Neural cell (in vitro differentiated cells): ENCODE results near the gene ALKBH3. TPM values are rescaled to one million over a fixed set of nuclear protein-coding genes. Genes with fewer than 3 reads are reported as not detected.

Experiments used
- H2AFZ ChIP-seq: fragments of 200-600, 300-800 bp; sonication (generic), shearing (Covaris generic); 2 replicates; pipeline ENCODE4 v1.6.0; 2014; ENCODE audit warnings: low read depth, mild to moderate bottlenecking, antibody characterized with exemption, low read length, moderate library complexity
- H3F3A ChIP-seq: fragments of 200-600 bp; shearing (Covaris generic); 2 replicates; pipeline ENCODE4 v1.6.1; 2016; ENCODE audit warnings: mild to moderate bottlenecking, moderate library complexity, mixed read lengths, antibody characterized with exemption, low read length; ENCODE audit not compliant: insufficient read depth, poor library complexity, severe bottlenecking
- H3K27ac ChIP-seq: fragments of 200-600, 300-800 bp; sonication (generic), shearing (Covaris generic); 2 replicates; pipeline ENCODE4 v1.5.1; 2014; ENCODE audit warnings: mild to moderate bottlenecking, low read length, moderate library complexity
- H3K27me3 ChIP-seq: fragments of 300-800, 200-600 bp; sonication (generic), shearing (Covaris generic); 2 replicates; pipeline ENCODE4 v1.6.0; 2014; ENCODE audit warnings: mild to moderate bottlenecking, low read depth, low read length, moderate library complexity; ENCODE audit not compliant: insufficient read depth
- H3K36me3 ChIP-seq: fragments of 300-800, 200-600 bp; sonication (generic), shearing (Covaris generic); 2 replicates; pipeline ENCODE4 v1.5.1; 2014; ENCODE audit warnings: mild to moderate bottlenecking, antibody characterized with exemption, low read length, moderate library complexity; ENCODE audit not compliant: insufficient read depth
- H3K4me2 ChIP-seq: fragments of 300-800, 200-600 bp; sonication (generic), shearing (Covaris generic); 2 replicates; pipeline ENCODE4 v1.6.0; 2014; ENCODE audit warnings: mild to moderate bottlenecking, low read length
- H3K4me3 ChIP-seq: fragments of 300-800, 200-600 bp; sonication (generic), shearing (Covaris generic); 2 replicates; pipeline ENCODE4 v1.5.1; 2014; ENCODE audit warnings: mild to moderate bottlenecking, low read length, moderate library complexity
- H3K79me2 ChIP-seq: fragments of 200-600 bp; shearing (Covaris generic); replicated peaks from 2 replicates; pipeline ENCODE4 v1.6.0; 2014; ENCODE audit warnings: mild to moderate bottlenecking, low read length, moderate library complexity; ENCODE audit not compliant: insufficient read depth
- H3K9ac ChIP-seq: fragments of 300-800, 200-600 bp; sonication (generic), shearing (Covaris generic); 2 replicates; pipeline ENCODE4 v1.6.1; 2016; ENCODE audit warnings: mild to moderate bottlenecking, low read length, mixed read lengths
- H3K9me2 ChIP-seq: fragments of 200-600 bp; shearing (Covaris generic); 2 replicates; pipeline ENCODE4 v1.6.1; 2016; ENCODE audit warnings: mild to moderate bottlenecking, low read length, mixed read lengths; ENCODE audit not compliant: insufficient read depth
- H3K9me3 ChIP-seq: fragments of 200-600, 300-800 bp; sonication (generic), shearing (Covaris generic); 2 replicates; pipeline ENCODE4 v1.6.1; 2016; ENCODE audit warnings: mild to moderate bottlenecking, mixed run types, low read length, moderate library complexity, mixed read lengths
- H4K20me1 ChIP-seq: fragments of 200-600 bp; shearing (Covaris generic); 2 replicates; pipeline ENCODE4 v1.6.1; 2016; ENCODE audit warnings: mild to moderate bottlenecking, mixed run types; ENCODE audit not compliant: insufficient read depth
- CTCF ChIP-seq: fragments of 450-650 bp; IDR thresholded peaks from 2 replicates; pipeline ENCODE4 v1.5.1; 2014; ENCODE audit warnings: antibody characterized with exemption, mild to moderate bottlenecking, moderate library complexity; ENCODE audit not compliant: poor library complexity, severe bottlenecking
- EP300 ChIP-seq: fragments of 450-650 bp; conservative IDR thresholded peaks from 2 replicates; pipeline ENCODE4 v1.6.1; 2014; ENCODE audit warnings: antibody characterized with exemption, mild to moderate bottlenecking, moderate library complexity; ENCODE audit not compliant: poor library complexity, severe bottlenecking
- EZH2 ChIP-seq: fragments of 200-600, 300-800 bp; shearing (Covaris generic), sonication (generic); IDR thresholded peaks from 2 replicates; pipeline ENCODE4 v1.6.1; 2014; ENCODE audit warnings: antibody characterized with exemption, low read length, borderline replicate concordance, mild to moderate bottlenecking; ENCODE audit not compliant: insufficient read depth, poor library complexity, severe bottlenecking
- MXI1 ChIP-seq: fragments of 450-650 bp; conservative IDR thresholded peaks from 2 replicates; pipeline ENCODE4 v1.6.1; 2014; ENCODE audit warnings: antibody characterized with exemption, mild to moderate bottlenecking; ENCODE audit not compliant: poor library complexity, severe bottlenecking
- POLR2AphosphoS5 ChIP-seq: IDR thresholded peaks from 2 replicates; pipeline ENCODE4 v1.6.1; 2012
- RAD21 ChIP-seq: fragments of 450-650 bp; conservative IDR thresholded peaks from 2 replicates; pipeline ENCODE4 v1.6.1; 2014; ENCODE audit warnings: antibody characterized with exemption, mild to moderate bottlenecking, moderate library complexity
- REST ChIP-seq: IDR thresholded peaks from 2 replicates; pipeline ENCODE4 v1.6.1; 2012; ENCODE audit warnings: borderline replicate concordance
- SMC3 ChIP-seq: fragments of 450-650 bp; conservative IDR thresholded peaks from 2 replicates; pipeline ENCODE4 v1.6.1; 2014; ENCODE audit warnings: antibody characterized with exemption, mild to moderate bottlenecking, moderate library complexity; ENCODE audit not compliant: poor library complexity
- TAF1 ChIP-seq: IDR thresholded peaks from 2 replicates; pipeline ENCODE4 v1.6.1; 2012; ENCODE audit warnings: low read depth
- polyA plus RNA-seq: library from polyadenylated mRNA; depleted of rRNA; stranded (reverse); fragments of >200 nt; gene quantifications from 2 replicates; pipeline ENCODE4 v1.2.3, GENCODE V29; 2014

ALKBH3 gene
- polyA plus RNA-seq, 1 donor from 2014 or later = 27.0 TPM

DNA sequence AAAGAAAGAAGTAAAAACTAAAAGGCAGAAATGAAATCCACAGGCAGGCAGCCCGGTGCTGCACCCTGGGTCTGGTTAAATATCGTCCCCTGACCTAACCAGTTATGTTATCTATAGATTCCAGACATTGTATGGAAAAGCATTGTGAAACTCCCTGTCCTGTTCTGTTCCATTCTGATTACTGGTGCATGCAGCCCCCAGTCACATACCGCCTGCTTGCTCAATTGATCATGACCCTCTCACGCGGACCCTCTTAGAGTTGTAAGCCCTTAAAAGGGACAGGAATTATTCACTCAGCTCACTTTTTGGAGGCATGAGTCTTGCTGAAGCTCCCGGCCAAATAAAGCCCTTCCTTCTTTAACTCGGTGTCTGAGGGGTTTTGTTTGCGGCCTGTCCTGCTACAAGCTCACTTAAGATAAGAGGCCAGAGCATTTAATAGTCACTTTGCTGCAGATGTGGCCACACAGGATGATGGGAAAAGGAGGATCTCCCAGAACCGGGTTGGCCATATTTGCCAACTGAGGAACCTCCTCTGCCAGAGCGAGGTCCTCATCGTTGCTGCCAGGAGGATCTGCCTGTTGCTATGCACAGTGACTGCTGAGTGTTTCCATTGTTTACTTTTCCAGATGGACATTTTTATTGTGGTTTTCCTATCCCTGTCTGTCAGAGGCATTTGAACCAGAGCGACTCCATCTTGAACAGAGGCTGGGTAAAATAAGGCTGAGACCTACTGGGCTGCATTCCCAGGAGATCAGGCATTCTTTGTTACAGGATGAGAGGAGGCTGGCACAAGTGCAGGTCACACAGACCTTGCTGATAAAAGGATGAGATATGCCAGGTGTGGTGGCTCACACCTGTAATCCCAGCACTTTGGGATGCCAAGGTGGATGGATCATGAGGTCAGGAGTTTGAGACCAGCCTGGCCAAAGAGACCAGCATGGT, 72.0 kb downstream of the ALKBH3 start:
- H3F3A ChIP-seq = no peaks in the 10 kb centered on the region
- H3K9ac ChIP-seq = no peak overlapping the region
- H3K4me3 ChIP-seq = no peak overlapping the region
- H3K27me3 ChIP-seq = no peaks in the 10 kb centered on the region
- TF ChIP-seq TAF1 = no peak
- no peak for TF ChIP-seq EP300
- no peak for TF ChIP-seq REST
- no peak for TF ChIP-seq CTCF
- H3K4me2 ChIP-seq = no peak overlapping the region
- H3K9me3 ChIP-seq = no peaks in the 10 kb centered on the region
- H3K27ac ChIP-seq = no peak overlapping the region
- no peaks in the 10 kb centered on the region for H4K20me1 ChIP-seq
- H3K9me2 ChIP-seq = no peaks in the 10 kb centered on the region
- H3K36me3 ChIP-seq = no peaks in the 10 kb centered on the region
- H2AFZ ChIP-seq = no peak overlapping the region
- H3K79me2 ChIP-seq = no peaks in the 10 kb centered on the region

DNA sequence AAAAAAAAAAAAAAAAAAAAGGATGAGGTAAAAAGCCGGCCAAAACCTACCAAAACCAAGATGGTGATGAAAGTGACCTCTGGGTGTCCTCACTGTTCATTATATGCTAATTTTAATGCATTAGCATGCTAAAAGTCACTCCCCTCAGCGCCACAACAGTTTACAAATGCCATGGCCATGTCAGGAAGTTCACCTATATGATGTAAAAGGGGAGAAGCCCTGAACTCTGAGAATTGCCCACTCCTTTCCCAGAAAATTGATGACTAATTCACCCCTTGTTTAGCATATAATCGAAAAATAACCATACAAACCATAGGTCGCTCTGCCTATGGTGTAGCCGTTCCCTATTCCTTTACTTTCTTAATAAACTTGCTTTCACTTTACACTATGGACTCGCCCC, 72.9 kb downstream of the ALKBH3 start:
- H3K79me2 ChIP-seq = no peaks in the 10 kb centered on the region
- H3K27me3 ChIP-seq = no peaks in the 10 kb centered on the region
- no peak overlapping the region for H3K27ac ChIP-seq
- TF ChIP-seq MXI1 (no peak), EZH2 (no peak), POLR2AphosphoS5 (no peak), CTCF (no peak), TAF1 (no peak), EP300 (no peak), RAD21 (no peak), REST (no peak), SMC3 (no peak)
- H3K9ac ChIP-seq = no peak overlapping the region
- no peak overlapping the region for H2AFZ ChIP-seq
- no peaks in the 10 kb centered on the region for H3F3A ChIP-seq
- no peaks in the 10 kb centered on the region for H3K36me3 ChIP-seq
- H4K20me1 ChIP-seq = no peaks in the 10 kb centered on the region
- H3K4me2 ChIP-seq = no peak overlapping the region
- no peaks in the 10 kb centered on the region for H3K9me2 ChIP-seq
- H3K4me3 ChIP-seq = no peak overlapping the region
- no peaks in the 10 kb centered on the region for H3K9me3 ChIP-seq
